ENCODE results near the gene CCDC144A. TPM values are rescaled to one million over a fixed set of nuclear protein-coding genes. Genes with fewer than 3 reads are reported as not detected.
"Not testable (repeated sequence)": the region's sequence is repeated elsewhere in the genome, so short reads cannot be mapped to it uniquely, and the experiment has no call there.

CCDC144A gene, protein sequence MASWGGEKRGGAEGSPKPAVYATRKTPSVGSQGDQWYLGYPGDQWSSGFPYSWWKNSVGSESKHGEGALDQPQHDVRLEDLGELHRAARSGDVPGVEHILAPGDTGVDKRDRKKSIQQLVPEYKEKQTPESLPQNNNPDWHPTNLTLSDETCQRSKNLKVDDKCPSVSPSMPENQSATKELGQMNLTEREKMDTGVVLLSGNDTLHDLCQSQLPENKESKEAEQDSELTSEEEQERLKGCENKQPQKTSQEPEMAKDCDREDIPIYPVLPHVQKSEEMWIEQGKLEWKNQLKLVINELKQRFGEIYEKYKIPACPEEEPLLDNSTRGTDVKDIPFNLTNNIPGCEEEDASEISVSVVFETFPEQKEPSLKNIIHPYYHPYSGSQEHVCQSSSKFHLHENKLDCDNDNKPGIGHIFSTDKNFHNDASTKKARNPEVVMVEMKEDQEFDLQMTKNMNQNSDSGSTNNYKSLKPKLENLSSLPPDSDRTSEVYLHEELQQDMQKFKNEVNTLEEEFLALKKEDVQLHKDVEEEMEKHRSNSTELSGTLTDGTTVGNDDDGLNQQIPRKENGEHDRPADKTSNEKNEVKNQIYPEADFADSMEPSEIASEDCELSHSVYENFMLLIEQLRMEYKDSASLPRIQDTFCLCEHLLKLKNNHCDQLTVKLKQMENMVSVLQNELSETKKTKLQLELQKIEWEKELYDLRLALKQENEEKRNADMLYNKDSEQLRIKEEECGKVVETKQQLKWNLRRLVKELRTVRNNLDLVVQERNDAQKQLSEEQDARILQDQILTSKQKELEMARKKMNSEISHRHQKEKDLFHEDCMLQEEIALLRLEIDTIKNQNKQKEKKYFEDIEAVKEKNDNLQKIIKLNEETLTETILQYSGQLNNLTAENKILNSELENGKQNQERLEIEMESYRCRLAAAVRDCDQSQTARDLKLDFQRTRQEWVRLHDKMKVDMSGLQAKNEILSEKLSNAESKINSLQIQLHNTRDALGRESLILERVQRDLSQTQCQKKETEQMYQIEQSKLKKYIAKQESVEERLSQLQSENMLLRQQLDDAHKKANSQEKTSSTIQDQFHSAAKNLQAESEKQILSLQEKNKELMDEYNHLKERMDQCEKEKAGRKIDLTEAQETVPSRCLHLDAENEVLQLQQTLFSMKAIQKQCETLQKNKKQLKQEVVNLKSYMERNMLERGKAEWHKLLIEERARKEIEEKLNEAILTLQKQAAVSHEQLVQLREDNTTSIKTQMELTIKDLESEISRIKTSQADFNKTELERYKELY (N-terminal part only)
- 3.2 and 7.7 TPM in 2 replicates for total RNA-seq

DNA sequence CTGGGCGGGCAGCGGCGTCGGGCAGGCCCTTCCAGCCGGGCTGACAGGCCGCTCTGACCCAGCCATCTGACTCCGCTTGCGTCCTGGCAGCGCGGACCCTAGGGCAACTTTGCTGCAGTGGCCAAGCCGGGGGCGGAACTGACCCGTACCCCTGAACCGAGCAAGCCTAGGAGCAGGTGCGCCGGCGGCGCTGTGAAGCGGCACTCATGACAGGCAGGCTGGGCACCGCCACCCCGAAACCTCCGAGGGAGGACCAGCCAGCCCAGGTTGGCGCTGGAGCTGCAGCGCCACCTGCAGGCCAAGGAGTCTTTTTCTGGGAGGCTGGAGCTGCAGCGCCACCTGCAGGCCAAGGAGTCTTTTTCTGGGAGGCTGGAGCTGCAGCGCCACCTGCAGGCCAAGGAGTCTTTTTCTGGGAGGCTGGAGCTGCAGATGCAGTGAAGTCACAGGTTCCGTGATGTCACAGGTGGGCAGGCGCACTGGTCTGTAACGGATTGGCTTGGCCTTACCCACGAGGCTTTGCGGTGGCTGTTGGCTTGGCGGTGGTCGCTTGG lies at the start of gene CCDC144A:
Gene CCDC144A, plus strand, starts transcription at position 511 of the 551 bp plus-strand sequence. CDS start 160 bp downstream, outside the sequence.
- peak; percentile 52 for DNase-seq

DNA sequence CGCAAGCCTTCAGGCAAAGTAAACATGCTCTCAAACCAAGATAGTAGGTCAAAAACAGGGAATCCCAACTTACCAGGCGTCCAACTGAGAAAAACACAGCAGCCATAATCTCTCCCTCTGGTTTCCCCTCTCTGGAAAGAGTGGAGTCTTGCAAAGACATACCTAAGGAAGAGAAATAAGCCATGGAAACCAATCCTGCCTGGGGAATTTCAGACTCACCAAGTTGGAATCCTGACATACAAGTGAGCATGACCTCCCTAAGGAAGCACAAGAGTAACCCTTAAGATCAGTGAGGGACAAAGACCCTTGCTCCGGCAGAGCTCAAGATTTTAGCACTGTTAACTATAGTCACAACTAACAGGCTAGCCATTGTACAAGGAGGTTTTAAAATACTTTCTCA lies 40.5 kb upstream of the CCDC144A start:
- DNase-seq, result no peak

DNA sequence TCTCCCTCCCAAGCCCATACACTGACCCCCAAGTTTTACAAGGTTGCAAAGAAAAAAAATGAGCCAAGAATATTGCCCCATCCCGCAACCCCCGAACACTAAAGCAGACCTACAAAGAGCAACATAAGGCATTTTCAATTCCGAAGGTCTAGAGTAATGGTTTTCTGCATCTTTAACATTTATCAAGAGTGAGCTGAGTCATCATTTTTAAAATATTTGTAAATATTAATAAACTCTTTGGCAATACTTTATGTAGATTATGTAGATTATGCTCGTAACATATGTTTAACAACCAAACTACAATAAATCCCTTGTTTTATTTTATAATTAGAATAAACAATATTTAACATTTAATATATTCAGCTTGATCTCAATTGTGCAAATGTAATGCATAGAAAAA lies 37.8 kb upstream of the CCDC144A start:
- DNase-seq, result no peak

DNA sequence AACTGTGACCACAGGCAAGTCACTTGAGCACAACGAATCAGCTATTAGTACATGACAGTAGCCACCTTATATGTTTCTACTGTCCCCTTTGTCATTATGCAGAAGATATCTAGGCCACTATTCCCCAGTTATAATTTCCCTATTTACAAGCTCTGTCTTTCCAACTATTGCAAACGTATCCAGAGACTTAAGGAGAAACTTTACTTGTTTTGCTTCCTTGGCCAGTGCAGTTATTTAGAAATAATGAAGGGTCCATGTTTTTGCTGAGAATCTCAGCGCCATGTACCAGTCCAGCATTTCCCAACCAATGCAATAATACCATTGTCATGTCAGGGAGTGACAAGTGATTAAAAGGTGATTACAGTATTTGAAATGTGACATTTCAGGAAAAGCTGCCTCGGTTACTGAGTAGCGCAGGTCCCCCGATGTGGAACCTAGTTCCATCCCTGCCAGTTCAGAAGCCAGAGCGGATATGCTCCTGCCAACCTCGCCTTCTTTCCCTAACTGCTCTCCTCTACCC lies 37.1 kb upstream of the CCDC144A start:
- no peak for DNase-seq

DNA sequence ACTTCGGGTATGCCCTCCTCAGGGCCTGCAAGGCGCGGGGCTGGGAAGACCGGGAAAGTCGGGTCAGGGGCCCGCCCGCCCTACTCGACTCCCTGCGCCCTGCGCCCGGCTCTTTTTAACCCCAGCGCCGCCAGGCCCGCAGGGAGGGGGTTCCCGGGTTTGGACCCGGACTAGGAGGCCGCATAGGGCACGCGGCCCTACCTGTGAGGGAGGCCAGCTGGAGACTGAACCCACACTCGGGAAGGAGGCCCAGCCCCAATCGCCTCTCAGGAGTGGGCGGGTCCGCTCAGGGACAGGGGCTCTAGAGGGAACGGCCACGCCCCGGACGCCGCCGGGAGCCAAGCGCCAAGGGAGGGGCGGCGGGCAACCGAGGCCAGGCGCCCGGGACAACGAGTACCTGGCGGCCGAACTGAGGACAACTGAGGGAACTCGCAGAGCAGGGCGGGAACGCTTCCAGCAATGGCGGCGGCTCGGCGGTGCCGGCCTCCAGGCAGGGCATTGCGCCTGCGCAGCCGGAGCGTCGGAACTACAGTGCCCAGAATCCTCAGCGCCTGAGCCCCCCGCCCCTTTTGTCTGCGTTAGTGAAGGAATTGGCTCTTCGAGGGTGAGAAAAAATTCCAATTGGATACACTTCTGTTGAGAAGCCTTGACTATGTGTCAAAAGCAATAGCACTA lies 36.5 kb upstream of the CCDC144A start, which contains the start of gene ZNF624:
Gene ZNF624, minus strand, starts transcription at position 484 of the 675 bp plus-strand sequence.
- peak; percentile 96 for DNase-seq

GRCh38 chr17:16661217-16661616 lies 28.8 kb upstream of the CCDC144A start:
- DNase-seq, result no peak

- no peak for DNase-seq
These were observed 27.1 kb upstream of the CCDC144A start for GRCh38 chr17:16662936-16663335.

DNA sequence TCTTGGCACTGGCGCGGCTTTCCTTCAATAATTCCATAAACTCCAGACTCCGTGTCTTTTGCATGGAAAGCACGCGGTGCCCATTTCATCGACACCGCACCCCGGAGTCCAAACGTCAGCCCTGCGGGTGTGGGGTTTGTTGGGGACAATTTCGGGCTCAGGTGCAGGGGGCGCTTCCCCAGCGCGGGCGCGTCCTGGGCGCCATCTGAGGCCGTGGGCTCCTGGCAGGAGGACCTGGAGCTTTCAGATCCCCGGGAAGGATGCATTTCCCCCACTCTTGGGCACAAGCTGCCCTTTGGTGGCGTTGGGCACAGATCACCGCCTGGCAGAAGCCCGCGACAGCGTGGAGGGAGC lies 23.5 kb upstream of the CCDC144A start:
- not testable (repeated sequence) for DNase-seq

DNA sequence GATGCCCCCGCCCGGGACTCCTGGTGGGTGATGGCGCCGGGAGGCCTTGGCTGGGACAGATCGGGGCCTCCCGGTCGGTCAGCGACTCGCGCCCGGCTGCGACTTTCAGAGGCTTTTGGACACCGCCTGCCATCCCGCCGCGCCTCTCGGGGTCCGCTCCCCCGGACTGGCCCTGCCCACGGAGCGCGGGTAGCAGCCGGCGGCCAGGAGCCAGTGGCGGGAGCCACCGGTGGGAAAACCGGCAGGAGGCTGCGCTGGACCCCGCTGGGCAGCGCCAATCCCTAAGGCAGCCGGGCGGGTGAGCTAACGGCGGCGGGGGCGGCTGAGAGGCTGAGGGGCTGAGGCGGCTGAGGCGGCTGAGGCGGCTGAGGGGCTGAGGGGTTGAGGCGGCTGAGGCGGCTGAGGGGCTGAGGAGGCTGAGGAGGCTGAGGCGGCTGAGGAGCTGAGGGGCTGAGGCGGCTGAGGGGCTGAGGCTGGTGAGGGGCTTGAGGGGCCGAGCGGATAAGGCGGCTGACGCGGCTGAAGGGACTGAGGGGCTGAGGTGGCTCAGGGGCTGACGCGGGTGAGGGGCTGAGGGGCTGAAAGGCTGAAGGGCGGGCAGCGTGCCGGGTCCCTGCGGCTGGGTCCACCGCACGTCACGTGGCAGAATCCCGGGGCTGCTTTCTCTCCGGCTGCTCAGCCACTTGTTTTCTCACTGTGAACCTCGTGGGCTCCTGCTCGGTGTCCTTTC lies 23.0 kb upstream of the CCDC144A start:
- DNase-seq, result not testable (repeated sequence)

GRCh38 chr17:16676676-16677268 lies 13.3 kb upstream of the CCDC144A start:
- DNase-seq, result no peak

DNA sequence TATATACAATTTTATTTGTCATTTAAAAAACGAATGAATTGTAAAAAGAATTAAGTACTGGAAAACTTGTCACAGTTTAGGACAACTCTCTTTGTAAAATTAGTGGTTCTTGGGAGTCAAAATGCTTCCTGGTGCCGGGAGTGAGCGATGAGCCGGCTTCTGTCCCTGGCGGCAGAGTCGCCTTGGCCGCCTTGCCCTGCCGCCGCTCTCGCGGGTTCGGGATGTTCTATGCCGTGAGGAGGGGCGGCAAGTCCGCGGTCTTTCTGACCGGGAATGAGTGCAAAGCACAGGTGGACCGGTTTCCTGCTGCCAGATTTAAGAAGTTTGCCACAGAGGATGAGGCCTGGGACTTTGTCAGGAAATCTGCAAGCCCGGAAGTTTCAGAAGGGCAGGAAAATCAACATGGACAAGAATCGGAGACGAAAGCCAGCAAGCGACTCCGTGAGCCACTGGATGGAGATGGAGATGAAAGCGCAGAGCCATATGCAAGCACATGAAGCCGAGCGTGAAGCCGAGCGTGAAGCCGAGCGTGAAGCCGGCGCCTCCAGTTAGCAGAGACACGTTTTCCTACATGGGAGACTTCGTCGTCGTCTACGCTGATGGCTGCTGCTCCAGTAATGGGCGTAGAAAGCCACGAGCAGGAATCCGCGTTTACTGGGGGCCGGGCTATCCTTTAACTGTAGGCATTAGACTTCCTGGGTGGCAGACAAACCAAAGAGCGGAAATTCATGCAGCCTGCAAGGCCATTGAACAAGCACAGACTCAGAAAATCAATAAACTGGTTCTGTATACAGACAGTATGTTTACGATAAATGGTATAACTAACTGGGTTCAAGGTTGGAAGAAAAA lies 6.5 kb upstream of the CCDC144A start:
- not testable (repeated sequence) for DNase-seq

DNA sequence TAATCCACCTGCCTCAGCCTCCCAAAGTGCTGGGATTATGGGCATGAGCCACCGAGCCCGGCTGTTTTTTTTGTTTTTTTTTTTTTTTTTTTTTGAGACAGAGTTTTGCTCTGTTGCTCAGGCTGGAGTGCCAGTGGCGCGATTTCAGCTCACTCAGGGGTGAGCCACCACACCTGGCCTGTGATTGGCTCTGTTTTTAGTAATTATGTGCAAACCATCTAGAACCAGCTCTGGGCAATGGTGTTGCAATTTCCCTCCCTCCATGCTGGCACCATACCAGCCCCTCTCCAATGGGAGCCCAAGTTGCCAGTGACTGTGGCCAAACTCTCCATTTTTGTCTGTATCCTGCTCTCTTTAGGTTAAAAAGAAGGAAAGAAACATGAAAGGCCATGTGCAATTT lies 4.0 kb upstream of the CCDC144A start:
- DNase-seq, result not testable (repeated sequence)

- not testable (repeated sequence) for DNase-seq
These were observed 2.9 kb upstream of the CCDC144A start for GRCh38 chr17:16687151-16687550.

- DNase-seq, result not testable (repeated sequence)
These were observed 406 bp downstream of the CCDC144A start for GRCh38 chr17:16690447-16690846.

DNA sequence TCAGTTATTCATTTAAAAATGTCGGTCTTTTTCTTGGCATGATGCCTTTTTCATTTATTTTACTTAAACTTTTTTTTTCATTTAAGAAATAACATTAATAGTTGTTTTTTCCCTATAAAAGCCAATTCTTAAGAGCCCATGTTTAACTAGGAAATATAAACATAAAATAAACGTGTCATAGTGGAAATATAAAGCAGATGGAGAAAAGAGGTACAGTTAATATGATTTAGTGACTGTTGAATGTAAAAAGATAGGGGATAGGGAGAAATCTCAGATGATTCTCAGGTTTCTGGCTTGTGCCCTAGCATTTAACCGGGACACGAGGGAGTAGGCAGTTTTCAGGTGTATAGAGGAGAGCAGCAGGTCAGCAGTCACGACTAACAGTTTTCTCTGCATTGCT lies 7.6 kb downstream of the CCDC144A start:
- DNase-seq, result not testable (repeated sequence)

DNA sequence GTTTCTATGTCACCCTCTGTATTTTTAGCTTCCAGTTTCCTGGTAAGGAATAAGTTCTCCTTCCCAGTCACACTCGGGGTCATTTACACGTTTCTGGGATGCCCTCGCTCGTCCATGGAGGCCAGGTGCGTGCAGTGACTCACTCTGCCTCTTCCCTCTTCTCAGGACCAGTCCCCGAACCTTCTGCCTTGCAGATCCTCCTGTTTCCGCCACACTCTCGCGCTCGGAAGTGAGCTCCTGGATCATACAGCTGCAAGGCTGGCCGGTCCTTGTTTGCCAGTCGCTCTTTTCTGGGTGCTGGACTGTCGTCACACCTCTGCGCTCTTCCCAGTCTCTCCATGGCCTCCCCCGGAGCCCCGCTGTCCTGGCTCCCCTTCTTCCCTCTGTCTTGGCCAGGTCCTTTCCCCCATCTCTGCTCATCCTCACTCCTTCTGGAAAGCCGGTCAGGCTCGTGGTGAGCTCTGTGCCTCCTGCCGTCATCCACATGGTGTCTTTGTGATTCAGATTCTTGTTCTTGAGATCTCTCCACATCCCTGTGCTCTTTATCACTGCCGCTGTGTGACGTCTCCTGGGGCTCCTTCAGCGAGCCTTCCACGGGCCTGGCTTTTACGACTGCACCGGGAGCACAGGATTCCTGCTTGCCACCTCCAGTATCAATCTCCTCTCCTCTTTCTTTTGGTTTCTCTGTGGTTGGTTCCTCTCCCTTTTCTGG lies 55.6 kb downstream of the CCDC144A start:
- not testable (repeated sequence) for DNase-seq

DNA sequence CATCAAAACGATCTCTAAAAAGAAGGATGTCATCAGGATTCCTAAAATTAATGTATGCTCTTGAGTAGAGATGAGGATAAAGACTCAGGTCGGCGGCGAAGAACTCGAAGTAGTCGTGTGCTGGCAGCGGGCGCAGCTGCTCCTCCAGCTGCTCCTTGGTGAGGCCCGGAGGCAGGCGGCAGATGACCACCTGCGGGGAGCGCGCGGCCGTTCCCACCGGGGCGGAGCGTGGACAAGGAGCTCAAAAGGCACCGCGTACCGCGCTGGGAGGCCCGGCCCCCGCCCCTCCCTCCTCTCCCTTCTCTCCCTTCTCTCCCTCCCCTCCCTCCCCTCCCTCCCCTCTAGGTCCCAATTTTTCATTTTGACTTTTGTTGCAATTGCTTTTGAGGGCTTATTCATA lies 56.5 kb downstream of the CCDC144A start:
- not testable (repeated sequence) for DNase-seq

DNA sequence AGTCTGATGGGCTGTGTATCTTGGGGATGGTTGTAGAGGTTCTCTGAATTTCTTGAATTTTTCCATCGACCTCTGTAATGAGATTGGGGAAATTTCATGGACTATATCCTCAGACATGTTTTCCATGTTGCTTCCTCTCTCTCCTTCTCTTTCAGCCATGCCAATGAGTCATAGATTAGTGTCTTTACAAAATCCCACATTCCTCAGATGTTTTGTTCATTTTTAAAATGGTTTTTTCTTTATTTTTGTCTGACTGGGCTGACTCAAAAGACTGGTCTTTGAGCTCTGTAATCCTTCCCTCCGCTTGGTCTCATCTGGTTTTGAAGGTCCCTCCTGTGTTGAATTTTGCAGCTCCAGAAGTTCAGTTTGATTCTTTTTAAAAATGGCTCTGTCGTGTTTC lies 60.5 kb downstream of the CCDC144A start:
- DNase-seq, result not testable (repeated sequence)

Data from dermis blood vessel endothelial cell (primary cell).